Mononuclear cell (primary cell): ENCODE results near the gene CFAP43. TPM values are rescaled to one million over a fixed set of nuclear protein-coding genes. Genes with fewer than 3 reads are reported as not detected.

ENCODE experiments used
- H3K27me3 ChIP-seq: 2 replicates; pipeline ENCODE4 v1.6.0; 2011; ENCODE audit warnings: low read length, control low read depth; ENCODE audit not compliant: insufficient read depth
- H3K4me1 ChIP-seq: 2 replicates; pipeline ENCODE4 v1.5.1; 2011; ENCODE audit warnings: mild to moderate bottlenecking, low read length, control low read depth; ENCODE audit not compliant: insufficient read depth
- H3K4me3 ChIP-seq: 2 replicates; pipeline ENCODE4 v1.5.1; 2011; ENCODE audit warnings: mild to moderate bottlenecking, low read length, moderate library complexity
- H3K9me3 ChIP-seq: 2 replicates; pipeline ENCODE4 v1.5.1; 2011; ENCODE audit warnings: low read depth, mild to moderate bottlenecking, control low read depth, low read length
- total RNA-seq: library from RNA; depleted of rRNA; stranded (reverse); fragments of >200 nt; gene quantifications from one replicate; pipeline ENCODE4 v1.2.3, GENCODE V29; 2012

The CFAP43 gene
- total RNA-seq, 1 donor, result 0.10 TPM

- H3K27me3 ChIP-seq, result no peaks in the 10 kb centered on the region
- H3K4me3 ChIP-seq, result no peak overlapping the region
- H3K4me1 ChIP-seq, result no peaks in the 10 kb centered on the region
- H3K9me3 ChIP-seq, result no peaks in the 10 kb centered on the region
Measured at GRCh38 chr10:104089621-104090020, 142.5 kb downstream of the CFAP43 start.

DNA sequence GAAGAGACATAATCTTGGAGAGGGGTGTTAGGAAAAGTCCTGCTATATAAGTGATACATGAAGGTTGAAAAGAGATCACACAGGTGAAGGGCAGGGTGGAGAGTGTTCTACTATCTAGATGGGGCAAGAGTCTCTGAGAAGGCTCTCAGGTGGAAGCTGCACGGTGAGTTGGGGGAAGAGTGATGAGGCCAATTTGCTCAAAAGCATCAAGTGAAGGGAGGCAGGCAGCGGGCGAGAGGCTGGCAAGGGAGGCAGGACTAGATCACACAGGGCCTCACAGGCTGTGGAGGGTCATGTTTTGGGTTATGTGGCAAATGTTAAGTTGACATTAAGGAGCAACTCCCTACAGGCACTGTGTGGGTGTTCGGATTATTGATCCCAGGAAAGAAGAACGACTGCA is 143.9 kb downstream of the CFAP43 start:
- Histone ChIP-seq H3K4me3 (no peak overlapping the region), H3K9me3 (no peaks in the 10 kb centered on the region), H3K27me3 (no peaks in the 10 kb centered on the region), H3K4me1 (no peaks in the 10 kb centered on the region)

DNA sequence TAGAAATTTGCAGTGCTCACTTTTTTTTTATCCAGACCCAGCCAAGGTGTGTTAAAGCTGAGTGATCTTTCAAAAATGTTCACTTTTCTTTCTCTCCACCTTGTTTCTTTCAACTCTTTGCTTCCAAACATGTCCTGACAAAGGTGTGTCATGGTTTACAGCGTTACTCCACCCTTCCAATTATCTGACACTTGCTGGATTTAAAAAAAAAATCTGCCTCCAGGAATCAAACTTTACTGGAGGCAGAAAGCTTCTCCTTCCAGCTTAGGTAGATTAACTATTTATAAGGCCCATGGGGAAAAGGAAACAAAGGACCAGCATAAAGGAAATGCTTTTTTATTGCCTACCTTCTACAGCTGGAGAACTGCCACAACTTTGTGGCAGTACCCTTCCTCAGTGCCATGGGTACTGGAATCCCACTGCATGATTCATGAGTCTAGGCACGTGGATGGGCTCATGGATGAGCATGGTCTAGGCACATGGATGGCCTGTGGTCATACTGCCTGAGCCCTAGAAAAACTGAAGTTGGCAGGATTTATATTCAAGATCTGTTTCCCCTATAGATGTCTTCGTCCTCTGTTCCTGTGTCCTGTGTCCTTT is 146.3 kb downstream of the CFAP43 start, which contains the start of gene COL17A1:
Gene COL17A1, minus strand, starts transcription at position 80 of the 600 bp plus-strand sequence. CDS start 5,207 bp downstream, outside the sequence.
- H3K4me3 ChIP-seq, result no peak within 1 kb of the TSS
- no peaks in the 10 kb centered on the region for H3K27me3 ChIP-seq
- no peaks in the 10 kb centered on the region for H3K4me1 ChIP-seq
- H3K9me3 ChIP-seq, result no peaks in the 10 kb centered on the region

GRCh38 chr10:104084482-104085142 is 147.6 kb downstream of the CFAP43 start:
- H3K27me3 ChIP-seq, result no peaks in the 10 kb centered on the region
- H3K4me3 ChIP-seq, result no peak overlapping the region
- H3K9me3 ChIP-seq, result no peaks in the 10 kb centered on the region

DNA sequence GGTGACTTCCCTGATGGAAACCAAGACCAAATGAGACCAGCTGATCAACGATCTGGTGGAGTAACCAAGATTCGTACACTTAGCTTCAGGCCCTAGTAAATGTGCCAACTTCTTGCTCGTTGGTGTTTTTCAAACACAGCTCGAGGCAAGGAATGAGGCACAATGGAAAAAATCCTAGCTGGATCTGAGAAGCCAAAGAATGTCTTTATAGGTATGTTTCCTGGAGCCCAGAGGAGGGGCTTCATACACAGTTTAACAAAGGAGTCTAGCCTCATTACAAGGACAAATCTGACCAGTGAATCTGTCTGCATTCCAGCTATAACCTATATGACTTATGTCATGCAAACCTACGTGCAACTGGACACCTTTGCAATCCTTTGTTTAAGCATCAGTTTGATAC is 150.2 kb downstream of the CFAP43 start:
- no peaks in the 10 kb centered on the region for H3K27me3 ChIP-seq
- H3K4me3 ChIP-seq, result no peak overlapping the region
- H3K9me3 ChIP-seq, result no peaks in the 10 kb centered on the region
- no peaks in the 10 kb centered on the region for H3K4me1 ChIP-seq

More at GRCh38 chr10:104084482-104085142, 147.6 kb downstream of the CFAP43 start:
- H3K4me1 ChIP-seq, result no peaks in the 10 kb centered on the region

GRCh38 chr10:104080762-104081161 is 151.4 kb downstream of the CFAP43 start:
- H3K27me3 ChIP-seq, result no peaks in the 10 kb centered on the region
- no peaks in the 10 kb centered on the region for H3K9me3 ChIP-seq
- no peaks in the 10 kb centered on the region for H3K4me1 ChIP-seq
- no peak overlapping the region for H3K4me3 ChIP-seq

Other genes starting within 250 kb of the CFAP43 start
- not detected for gene COL17A1, start 146.5 kb downstream of the CFAP43 start, total RNA-seq
- gene SFR1, start 110.2 kb downstream of the CFAP43 start, total RNA-seq, result 27.3 TPM
- gene GSTO1, start 22.5 kb upstream of the CFAP43 start, total RNA-seq, result 60.4 TPM
- 0.84 TPM for gene GSTO2, start 36.8 kb upstream of the CFAP43 start, total RNA-seq
- 62.7 TPM for gene ITPRIP, start 106.1 kb upstream of the CFAP43 start, total RNA-seq
- gene CFAP58, start 121.5 kb upstream of the CFAP43 start, total RNA-seq, result 0.10 TPM